Measurements from ENCODE around the gene GLB1L3.

DNA sequence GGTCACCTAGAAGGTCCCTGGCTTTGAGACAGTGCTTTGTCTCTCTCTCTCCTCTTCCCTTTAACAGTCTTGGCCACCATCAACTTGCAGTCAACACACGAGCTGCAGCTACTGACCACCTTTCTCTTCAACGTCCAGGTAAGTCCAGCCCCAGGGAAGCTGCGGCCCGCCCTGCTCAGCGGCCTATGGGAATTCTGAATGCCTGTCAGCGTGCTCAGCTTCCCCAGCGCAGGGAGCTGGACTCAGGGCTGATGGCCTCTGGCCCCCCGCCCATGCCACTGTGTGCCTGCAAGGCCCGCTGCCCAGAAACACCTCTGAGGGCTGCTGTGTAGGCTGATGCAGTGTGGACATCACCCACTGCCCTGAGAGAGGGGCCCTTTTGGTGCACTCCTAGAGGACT lies 88.1 kb downstream of the GLB1L3 start:
- TF ChIP-seq, protein P1, sequence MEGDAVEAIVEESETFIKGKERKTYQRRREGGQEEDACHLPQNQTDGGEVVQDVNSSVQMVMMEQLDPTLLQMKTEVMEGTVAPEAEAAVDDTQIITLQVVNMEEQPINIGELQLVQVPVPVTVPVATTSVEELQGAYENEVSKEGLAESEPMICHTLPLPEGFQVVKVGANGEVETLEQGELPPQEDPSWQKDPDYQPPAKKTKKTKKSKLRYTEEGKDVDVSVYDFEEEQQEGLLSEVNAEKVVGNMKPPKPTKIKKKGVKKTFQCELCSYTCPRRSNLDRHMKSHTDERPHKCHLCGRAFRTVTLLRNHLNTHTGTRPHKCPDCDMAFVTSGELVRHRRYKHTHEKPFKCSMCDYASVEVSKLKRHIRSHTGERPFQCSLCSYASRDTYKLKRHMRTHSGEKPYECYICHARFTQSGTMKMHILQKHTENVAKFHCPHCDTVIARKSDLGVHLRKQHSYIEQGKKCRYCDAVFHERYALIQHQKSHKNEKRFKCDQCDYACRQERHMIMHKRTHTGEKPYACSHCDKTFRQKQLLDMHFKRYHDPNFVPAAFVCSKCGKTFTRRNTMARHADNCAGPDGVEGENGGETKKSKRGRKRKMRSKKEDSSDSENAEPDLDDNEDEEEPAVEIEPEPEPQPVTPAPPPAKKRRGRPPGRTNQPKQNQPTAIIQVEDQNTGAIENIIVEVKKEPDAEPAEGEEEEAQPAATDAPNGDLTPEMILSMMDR (IDR thresholded peaks at IDR 0.05 in 8 of 11, conservative IDR thresholded peaks at IDR 0.05 in 3 of 11), result no peak
- TF ChIP-seq POLR2A (IDR thresholded peaks at IDR 0.05), result no peak

All from spleen (tissue), 7 donors.